AG10803 (cell line): ENCODE data around the gene IKZF4.

ENCODE experiments used
- DNase-seq: peaks from one replicate; pipeline ENCODE4 v3.0.0; 2010; ENCODE audit warnings: low read depth
- H3K4me3 ChIP-seq: 2 replicates; pipeline ENCODE4 v1.5.1; 2011; ENCODE audit warnings: mild to moderate bottlenecking, low read length, control low read depth
- CTCF ChIP-seq: conservative IDR thresholded peaks from 2 replicates; pipeline ENCODE4 v1.5.1; 2011; ENCODE audit warnings: mild to moderate bottlenecking, low read length, control low read depth, inconsistent platforms

Gene IKZF4

GRCh38 chr12:56087220-56087619, 66.4 kb downstream of the IKZF4 start:
- no peak for TF ChIP-seq CTCF
- DNase-seq = peak; percentile 3
- H3K4me3 ChIP-seq = no peak overlapping the region
